ENCODE data around the gene ZNF407.

The ZNF407 gene

DNA sequence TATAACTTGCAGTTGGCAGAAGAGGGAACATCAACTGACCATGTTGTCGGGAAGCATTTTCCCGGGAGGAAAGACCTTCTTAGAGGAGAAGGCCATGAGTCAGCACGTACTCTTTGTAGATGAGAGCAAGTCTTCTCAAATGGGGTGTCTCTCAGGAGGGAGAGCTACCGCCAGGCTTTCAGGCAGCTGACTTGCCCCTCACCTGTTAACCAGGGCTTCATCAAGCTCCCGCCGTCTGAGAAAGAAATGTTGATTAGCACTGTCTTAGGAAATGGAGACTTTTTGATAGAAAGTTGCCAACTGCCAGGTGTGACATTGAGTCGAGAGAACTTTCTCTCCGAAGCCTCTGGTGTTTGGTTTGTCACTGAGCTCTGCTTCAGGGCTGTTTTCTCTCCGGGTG, 196.1 kb downstream of the ZNF407 start:
- Mint-ChIP-seq H3K36me3 (ENCODE audit: low read depth) (peaks cover 8% of the 10 kb centered on the region), H3K4me1 (ENCODE audit: low read depth) (no peaks in the 10 kb centered on the region), H3K4me3 (no peak overlapping the region), H3K27ac (no peak overlapping the region), H3K27me3 (no peaks in the 10 kb centered on the region), H3K9me3 (no peaks in the 10 kb centered on the region)
- intact Hi-C loops (cut with micrococcal nuclease) = no loop called here

GRCh38 chr18:74795751-74796150, 198.1 kb downstream of the ZNF407 start:
- intact Hi-C loops (cut with micrococcal nuclease) = no loop called here
- H3K27ac Mint-ChIP-seq = no peak overlapping the region
- H3K4me3 Mint-ChIP-seq = no peak overlapping the region
- no peaks in the 10 kb centered on the region for H3K9me3 Mint-ChIP-seq
- H3K27me3 Mint-ChIP-seq = no peaks in the 10 kb centered on the region
- H3K4me1 Mint-ChIP-seq (ENCODE audit: low read depth) = no peaks in the 10 kb centered on the region
- no peaks in the 10 kb centered on the region for H3K36me3 Mint-ChIP-seq (ENCODE audit: low read depth)

- Mint-ChIP-seq H3K9me3 (no peaks in the 10 kb centered on the region), H3K27ac (no peak overlapping the region), H3K27me3 (no peaks in the 10 kb centered on the region), H3K36me3 (ENCODE audit: low read depth) (no peaks in the 10 kb centered on the region), H3K4me3 (no peak overlapping the region), H3K4me1 (ENCODE audit: low read depth) (no peaks in the 10 kb centered on the region)
- intact Hi-C loops (cut with micrococcal nuclease) = no loop called here
Observed at GRCh38 chr18:74796211-74796610, 198.5 kb downstream of the ZNF407 start.

DNA sequence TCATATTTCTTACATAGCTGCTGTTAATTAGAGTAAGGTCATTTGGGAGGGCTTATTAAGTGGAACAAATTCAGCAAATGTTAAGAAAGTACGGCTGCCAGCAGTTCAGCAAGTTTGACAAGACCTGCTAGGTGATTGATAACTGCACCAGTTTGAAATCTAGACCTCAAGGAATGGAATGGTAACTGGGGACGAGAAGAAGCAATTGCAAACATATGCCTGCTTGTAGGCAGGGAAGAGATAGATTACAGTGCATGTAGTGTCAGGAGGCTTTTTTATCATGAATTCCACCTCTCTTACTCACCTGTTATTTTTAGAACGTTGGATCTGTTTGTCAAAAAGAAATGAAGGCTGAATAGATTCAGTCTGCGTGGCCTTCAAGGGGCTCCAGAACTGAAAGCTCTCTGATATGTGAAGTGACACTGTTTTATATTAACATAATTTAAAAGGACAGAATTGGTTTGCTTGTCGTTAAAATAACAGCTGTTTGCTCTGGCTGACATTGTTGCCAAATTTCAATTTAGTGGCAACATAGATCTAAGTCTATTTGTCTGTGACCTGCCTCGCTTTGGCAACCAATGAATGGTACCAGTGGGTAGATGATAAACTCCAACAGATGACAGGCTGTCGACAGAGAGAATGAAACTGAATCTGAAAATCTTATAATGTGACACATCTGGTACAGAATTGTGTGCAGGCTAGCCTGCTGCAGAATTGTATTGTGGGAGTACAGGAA, 199.3 kb downstream of the ZNF407 start:
- Mint-ChIP-seq H3K4me1 (ENCODE audit: low read depth) (no peaks in the 10 kb centered on the region), H3K36me3 (ENCODE audit: low read depth) (no peaks in the 10 kb centered on the region), H3K27ac (no peak overlapping the region), H3K4me3 (no peak overlapping the region), H3K9me3 (no peaks in the 10 kb centered on the region), H3K27me3 (no peaks in the 10 kb centered on the region)
- intact Hi-C loops (cut with micrococcal nuclease) = no loop called here

DNA sequence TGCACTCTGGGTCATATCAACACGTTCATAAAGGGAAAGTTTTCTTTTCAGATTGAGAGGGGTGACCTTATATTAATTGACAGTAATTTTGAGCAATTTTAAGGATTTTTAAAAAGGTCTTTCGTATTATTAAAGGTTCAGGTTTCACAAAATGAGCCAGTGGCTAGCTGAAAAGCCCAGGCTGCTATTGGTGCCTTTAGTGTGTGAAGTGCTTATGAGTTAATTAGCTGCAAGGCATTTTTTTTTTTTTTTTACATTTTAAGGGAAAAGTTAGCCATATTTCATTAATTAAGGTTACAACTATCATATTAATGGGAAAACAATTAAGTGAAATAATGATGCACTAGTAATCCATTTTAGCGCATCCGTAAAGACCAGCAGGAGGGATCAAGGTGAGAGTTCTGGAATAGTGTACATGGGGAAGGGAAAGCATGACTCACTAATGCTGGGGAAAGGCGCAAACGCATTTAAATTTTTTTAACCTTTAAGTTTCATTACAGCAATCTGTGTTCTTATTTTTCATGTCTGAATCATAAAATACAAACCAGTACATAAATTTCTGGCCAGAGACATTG, 200.0 kb downstream of the ZNF407 start:
- Mint-ChIP-seq H3K9me3 (no peaks in the 10 kb centered on the region), H3K27ac (no peak overlapping the region), H3K4me3 (no peak overlapping the region), H3K4me1 (ENCODE audit: low read depth) (no peaks in the 10 kb centered on the region), H3K27me3 (no peaks in the 10 kb centered on the region), H3K36me3 (ENCODE audit: low read depth) (no peaks in the 10 kb centered on the region)
- intact Hi-C loops (cut with micrococcal nuclease) = no loop called here

- no peak overlapping the region for H3K27ac Mint-ChIP-seq
- intact Hi-C loops (cut with micrococcal nuclease) = no loop called here
- H3K9me3 Mint-ChIP-seq = no peaks in the 10 kb centered on the region
- H3K4me1 Mint-ChIP-seq (ENCODE audit: low read depth) = no peaks in the 10 kb centered on the region
- H3K36me3 Mint-ChIP-seq (ENCODE audit: low read depth) = no peaks in the 10 kb centered on the region
- no peaks in the 10 kb centered on the region for H3K27me3 Mint-ChIP-seq
- H3K4me3 Mint-ChIP-seq = no peak overlapping the region
Observed at GRCh38 chr18:74799542-74799941, 201.9 kb downstream of the ZNF407 start.

- Mint-ChIP-seq H3K4me1 (ENCODE audit: low read depth) (no peaks in the 10 kb centered on the region), H3K4me3 (no peak overlapping the region), H3K9me3 (no peaks in the 10 kb centered on the region), H3K36me3 (ENCODE audit: low read depth) (no peaks in the 10 kb centered on the region), H3K27ac (no peak overlapping the region), H3K27me3 (no peaks in the 10 kb centered on the region)
- intact Hi-C loops (cut with micrococcal nuclease) = no loop called here
Observed at GRCh38 chr18:74800098-74800497, 202.4 kb downstream of the ZNF407 start.

- no peaks in the 10 kb centered on the region for H3K27me3 Mint-ChIP-seq
- H3K4me1 Mint-ChIP-seq (ENCODE audit: low read depth) = peaks cover 13% of the 10 kb centered on the region
- no peaks in the 10 kb centered on the region for H3K9me3 Mint-ChIP-seq
- no peak overlapping the region for H3K27ac Mint-ChIP-seq
- intact Hi-C loops (cut with micrococcal nuclease) = no loop called here
- H3K36me3 Mint-ChIP-seq (ENCODE audit: low read depth) = no peaks in the 10 kb centered on the region
- H3K4me3 Mint-ChIP-seq = no peak overlapping the region
Observed at GRCh38 chr18:74803117-74803516, 205.4 kb downstream of the ZNF407 start.

GRCh38 chr18:74803769-74804168, 206.1 kb downstream of the ZNF407 start:
- Mint-ChIP-seq H3K27me3 (no peaks in the 10 kb centered on the region), H3K36me3 (ENCODE audit: low read depth) (no peaks in the 10 kb centered on the region), H3K9me3 (no peaks in the 10 kb centered on the region), H3K4me3 (no peak overlapping the region), H3K27ac (no peak overlapping the region), H3K4me1 (ENCODE audit: low read depth) (peaks cover 13% of the 10 kb centered on the region)
- intact Hi-C loops (cut with micrococcal nuclease) = no loop called here

DNA sequence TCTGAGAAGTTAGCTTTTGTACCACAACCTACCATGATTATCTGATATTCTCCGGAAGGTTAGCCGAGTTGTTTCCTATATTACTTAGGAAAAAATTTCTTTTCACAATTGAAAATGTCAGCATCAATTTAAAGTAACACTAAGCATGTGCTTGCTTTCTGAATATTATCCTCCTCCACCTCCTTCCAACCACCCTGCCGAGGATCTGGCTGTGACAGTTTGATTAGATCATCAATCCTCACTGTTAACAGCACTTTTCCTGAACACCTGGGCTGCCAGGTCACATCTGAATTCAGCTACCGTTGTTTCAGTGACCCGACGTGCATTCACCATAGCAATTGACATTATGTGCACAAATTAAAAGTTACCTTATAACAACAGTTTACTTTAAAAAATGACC, 207.0 kb downstream of the ZNF407 start:
- Mint-ChIP-seq H3K4me3 (no peak overlapping the region), H3K27me3 (no peaks in the 10 kb centered on the region), H3K4me1 (ENCODE audit: low read depth) (peaks cover 13% of the 10 kb centered on the region), H3K9me3 (no peaks in the 10 kb centered on the region), H3K27ac (no peak overlapping the region), H3K36me3 (ENCODE audit: low read depth) (no peaks in the 10 kb centered on the region)
- intact Hi-C loops (cut with micrococcal nuclease) = no loop called here

DNA sequence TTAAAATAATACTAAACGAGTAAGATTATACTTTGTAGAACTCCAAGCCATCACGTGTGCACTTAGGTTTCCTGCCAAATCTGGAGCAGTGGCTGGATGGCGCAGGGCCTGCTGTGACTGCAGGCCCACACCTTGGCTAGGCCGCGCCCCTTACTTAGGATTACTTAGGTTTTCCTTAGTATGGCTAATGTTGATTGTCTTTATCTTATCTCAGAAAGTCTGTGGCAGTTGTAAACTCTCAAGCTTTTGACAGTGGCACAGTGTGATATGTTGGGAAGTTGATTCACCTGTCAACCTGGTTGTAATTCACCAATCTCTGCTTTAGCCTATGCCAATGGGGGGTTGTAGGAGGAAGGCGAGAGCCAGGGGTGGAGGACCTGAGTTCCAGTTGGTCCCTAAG, 208.4 kb downstream of the ZNF407 start:
- Mint-ChIP-seq H3K27me3 (no peaks in the 10 kb centered on the region), H3K4me1 (ENCODE audit: low read depth) (peaks cover 13% of the 10 kb centered on the region), H3K36me3 (ENCODE audit: low read depth) (no peaks in the 10 kb centered on the region), H3K4me3 (no peak overlapping the region), H3K27ac (peak overlapping the region; percentile 20), H3K9me3 (no peaks in the 10 kb centered on the region)
- intact Hi-C loops (cut with micrococcal nuclease) = no loop called here

DNA sequence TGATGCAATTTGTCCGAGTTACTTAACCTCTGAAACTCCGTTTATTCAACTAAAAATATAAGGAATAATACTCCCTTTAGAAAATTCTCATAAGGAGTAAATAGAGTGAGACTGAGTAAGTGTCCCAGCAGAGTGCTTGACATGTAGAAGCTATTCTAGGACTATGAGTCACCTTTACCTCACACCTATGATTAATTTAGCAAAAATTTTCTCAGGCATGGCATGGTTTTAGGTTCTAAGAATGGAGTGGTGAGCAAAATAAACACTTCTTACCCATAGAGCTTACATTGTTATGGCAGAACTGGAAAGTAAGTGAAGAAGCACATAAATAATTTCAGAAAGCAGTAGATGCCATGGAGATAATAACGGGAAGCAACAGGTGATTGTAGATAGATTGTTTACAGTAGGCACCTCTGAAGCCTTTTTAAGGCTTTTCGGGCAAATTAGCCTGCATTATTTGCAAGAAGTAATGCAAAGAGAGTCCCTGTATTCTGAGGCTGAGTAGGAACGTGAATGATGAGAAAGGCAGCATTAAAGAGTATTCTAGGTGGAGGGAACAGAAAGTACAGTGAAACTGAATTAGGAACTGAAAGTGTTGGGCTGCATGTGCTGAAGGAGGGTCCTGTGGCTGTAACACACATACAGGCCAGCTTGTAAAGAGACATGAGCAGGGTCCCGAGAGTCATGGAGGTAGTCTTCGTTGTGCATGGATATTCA, 209.2 kb downstream of the ZNF407 start:
- H3K27ac Mint-ChIP-seq = peak overlapping the region; percentile 20
- intact Hi-C loops (cut with micrococcal nuclease) = no loop called here
- no peaks in the 10 kb centered on the region for H3K36me3 Mint-ChIP-seq (ENCODE audit: low read depth)
- no peaks in the 10 kb centered on the region for H3K27me3 Mint-ChIP-seq
- H3K4me3 Mint-ChIP-seq = no peak overlapping the region
- H3K4me1 Mint-ChIP-seq (ENCODE audit: low read depth) = peaks cover 13% of the 10 kb centered on the region
- H3K9me3 Mint-ChIP-seq = no peaks in the 10 kb centered on the region

GRCh38 chr18:74817576-74817975, 219.9 kb downstream of the ZNF407 start:
- no peaks in the 10 kb centered on the region for H3K9me3 Mint-ChIP-seq
- no peak overlapping the region for H3K27ac Mint-ChIP-seq
- peaks cover 6% of the 10 kb centered on the region for H3K36me3 Mint-ChIP-seq (ENCODE audit: low read depth)
- H3K4me1 Mint-ChIP-seq (ENCODE audit: low read depth) = no peaks in the 10 kb centered on the region
- intact Hi-C loops (cut with micrococcal nuclease) = no loop called here
- H3K4me3 Mint-ChIP-seq = no peak overlapping the region
- no peaks in the 10 kb centered on the region for H3K27me3 Mint-ChIP-seq

DNA sequence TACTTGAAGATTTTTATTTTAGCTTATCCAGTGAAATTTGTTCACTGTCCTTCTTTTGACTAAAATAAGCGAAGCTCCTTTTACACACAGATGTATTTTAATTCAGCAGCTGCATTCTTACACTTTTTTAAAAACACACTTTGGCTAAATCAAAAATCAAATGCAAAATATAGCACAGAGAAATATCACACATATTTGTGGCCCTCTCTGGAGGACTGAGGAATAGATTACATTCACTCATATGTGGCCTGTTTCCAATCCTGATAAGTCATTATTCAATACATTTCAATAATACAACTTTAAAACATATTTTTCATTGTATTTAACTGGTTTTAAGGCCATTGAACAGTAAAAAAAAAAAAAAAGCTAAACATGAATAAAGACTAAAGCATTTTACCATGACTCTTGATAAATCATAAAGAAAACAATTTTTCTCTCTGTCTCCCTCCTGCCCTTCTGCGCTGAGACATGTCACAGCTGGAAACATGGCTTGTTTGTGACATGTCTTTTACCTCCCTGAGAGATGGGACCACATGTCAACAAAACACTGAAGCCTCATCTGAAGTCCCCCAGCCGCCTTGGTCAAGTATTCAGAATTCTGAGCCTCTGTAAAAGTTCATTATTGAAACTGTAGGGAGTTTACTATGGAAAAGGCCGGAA, 221.0 kb downstream of the ZNF407 start:
- Mint-ChIP-seq H3K4me3 (no peak overlapping the region), H3K27me3 (no peaks in the 10 kb centered on the region), H3K4me1 (ENCODE audit: low read depth) (no peaks in the 10 kb centered on the region), H3K27ac (no peak overlapping the region), H3K9me3 (no peaks in the 10 kb centered on the region), H3K36me3 (ENCODE audit: low read depth) (peaks cover 13% of the 10 kb centered on the region)
- intact Hi-C loops (cut with micrococcal nuclease) = no loop called here

Data from dendritic cell treated with granulocyte-macrophage colony-stimulating factor and Interleukin-4, amounts not matched to agents 40 ng/mL and 50 ng/mL, for 4 days (primary cell).